ENCODE measurements around the gene CRPPA. TPM values are rescaled to one million over a fixed set of nuclear protein-coding genes. Genes with fewer than 3 reads are reported as not detected.
"Not testable (repeated sequence)": the region's sequence is repeated elsewhere in the genome, so short reads cannot be mapped to it uniquely, and the experiment has no call there.

The CRPPA gene
- total RNA-seq, 1 experiment from 2014 or later = 4.4 TPM

- no peak for DNase-seq (ENCODE audit: low read depth in 1 of 2, low spot score in 2 of 2)
- Histone ChIP-seq H3K4me3 (no peak overlapping the region), H3K9me3 (replicated peaks) (peaks cover 39% of the 10 kb centered on the region), H3K27me3 (replicated peaks) (no peaks in the 10 kb centered on the region), H3K36me3 (peaks cover 16% of the 10 kb centered on the region), H3K27ac (no peak overlapping the region), H3K4me1 (replicated peaks) (no peaks in the 10 kb centered on the region)
Observed at GRCh38 chr7:16398146-16399017, 23.0 kb downstream of the CRPPA start.

GRCh38 chr7:16397501-16398145 is 23.7 kb downstream of the CRPPA start:
- H3K27ac ChIP-seq = no peak overlapping the region
- peaks cover 16% of the 10 kb centered on the region for H3K36me3 ChIP-seq
- no peaks in the 10 kb centered on the region for H3K27me3 ChIP-seq (replicated peaks)
- H3K4me3 ChIP-seq = no peak overlapping the region
- DNase-seq (ENCODE audit: low read depth in 1 of 2, low spot score in 2 of 2) = no peak
- H3K4me1 ChIP-seq (replicated peaks) = no peaks in the 10 kb centered on the region
- H3K9me3 ChIP-seq (replicated peaks) = peaks cover 36% of the 10 kb centered on the region

GRCh38 chr7:16396766-16397500 is 24.4 kb downstream of the CRPPA start:
- Histone ChIP-seq H3K27me3 (replicated peaks) (no peaks in the 10 kb centered on the region), H3K4me3 (no peak overlapping the region), H3K36me3 (peaks cover 16% of the 10 kb centered on the region), H3K27ac (no peak overlapping the region), H3K9me3 (replicated peaks) (peaks cover 36% of the 10 kb centered on the region), H3K4me1 (replicated peaks) (no peaks in the 10 kb centered on the region)
- no peak for DNase-seq (ENCODE audit: low read depth in 1 of 2, low spot score in 2 of 2)

DNA sequence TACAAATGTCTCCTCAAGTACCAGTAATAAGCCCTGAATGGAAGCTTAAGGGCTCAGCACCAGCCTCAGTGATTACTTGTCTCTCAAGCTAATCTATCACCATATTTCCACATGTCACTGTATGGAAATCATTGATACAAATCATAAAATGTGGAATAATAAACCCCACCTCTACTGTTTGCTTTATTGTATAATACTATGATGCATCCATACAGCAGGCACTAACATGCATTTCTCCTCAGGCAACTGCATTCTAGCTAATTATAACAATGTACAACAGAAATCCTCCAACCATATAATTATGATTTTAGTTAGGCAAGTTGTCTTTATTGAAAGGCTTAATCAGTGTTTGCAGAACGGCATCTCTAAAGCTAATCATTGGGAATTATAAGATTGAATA is 26.2 kb downstream of the CRPPA start:
- H3K36me3 ChIP-seq = peaks cover 11% of the 10 kb centered on the region
- no peak overlapping the region for H3K4me3 ChIP-seq
- DNase-seq (ENCODE audit: low read depth in 1 of 2, low spot score in 2 of 2) = no peak
- no peak overlapping the region for H3K27ac ChIP-seq
- peaks cover 35% of the 10 kb centered on the region for H3K9me3 ChIP-seq (replicated peaks)
- no peaks in the 10 kb centered on the region for H3K4me1 ChIP-seq (replicated peaks)
- H3K27me3 ChIP-seq (replicated peaks) = no peaks in the 10 kb centered on the region

DNA sequence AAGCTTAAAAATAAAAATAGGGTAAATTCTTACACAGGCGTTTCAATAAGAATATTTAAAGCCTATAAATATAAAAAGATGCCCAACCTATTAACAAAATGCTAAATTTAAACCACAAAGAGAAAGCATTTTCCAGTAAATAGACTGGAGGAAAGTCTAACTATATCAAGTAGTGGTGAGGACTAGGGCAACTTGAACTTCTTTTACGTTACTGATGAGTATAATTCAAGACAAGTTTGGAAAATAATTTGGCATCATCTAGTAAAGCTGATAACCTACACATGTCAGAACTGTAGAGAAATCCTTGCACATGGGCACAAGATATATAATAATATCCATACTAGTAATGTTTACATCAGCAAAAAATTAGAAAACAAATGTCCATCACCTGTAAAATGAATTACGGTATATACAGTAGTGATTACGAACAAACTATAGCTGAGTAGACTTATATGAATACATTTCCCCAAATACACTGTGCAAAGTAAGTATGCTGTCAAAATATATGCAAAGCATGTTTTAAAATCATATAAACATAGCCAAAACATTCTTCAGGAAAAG is 27.4 kb downstream of the CRPPA start:
- no peak overlapping the region for H3K4me3 ChIP-seq
- H3K9me3 ChIP-seq (replicated peaks) = peaks cover 23% of the 10 kb centered on the region
- H3K27ac ChIP-seq = no peak overlapping the region
- no peaks in the 10 kb centered on the region for H3K27me3 ChIP-seq (replicated peaks)
- no peak for DNase-seq (ENCODE audit: low read depth in 1 of 2, low spot score in 2 of 2)
- H3K36me3 ChIP-seq = peaks cover 3% of the 10 kb centered on the region; the same call in 1 of the 2 replicates
- no peaks in the 10 kb centered on the region for H3K4me1 ChIP-seq (replicated peaks)

- no peak for DNase-seq (ENCODE audit: low read depth in 1 of 2, low spot score in 2 of 2)
- Histone ChIP-seq H3K4me1 (replicated peaks) (no peaks in the 10 kb centered on the region), H3K9me3 (replicated peaks) (peaks cover 17% of the 10 kb centered on the region), H3K27me3 (replicated peaks) (no peaks in the 10 kb centered on the region), H3K27ac (no peak overlapping the region), H3K36me3 (no peaks in the 10 kb centered on the region), H3K4me3 (no peak overlapping the region)
Observed at GRCh38 chr7:16392990-16393523, 28.3 kb downstream of the CRPPA start.

- H3K27me3 ChIP-seq (replicated peaks); H3K9me3 ChIP-seq (replicated peaks); DNase-seq (ENCODE audit: low read depth in 1 of 2, low spot score in 2 of 2); H3K4me1 ChIP-seq (replicated peaks); H3K27ac ChIP-seq; H3K4me3 ChIP-seq; H3K36me3 ChIP-seq: not testable (repeated sequence)
Observed at GRCh38 chr7:16383786-16384185, 37.6 kb downstream of the CRPPA start.

DNA sequence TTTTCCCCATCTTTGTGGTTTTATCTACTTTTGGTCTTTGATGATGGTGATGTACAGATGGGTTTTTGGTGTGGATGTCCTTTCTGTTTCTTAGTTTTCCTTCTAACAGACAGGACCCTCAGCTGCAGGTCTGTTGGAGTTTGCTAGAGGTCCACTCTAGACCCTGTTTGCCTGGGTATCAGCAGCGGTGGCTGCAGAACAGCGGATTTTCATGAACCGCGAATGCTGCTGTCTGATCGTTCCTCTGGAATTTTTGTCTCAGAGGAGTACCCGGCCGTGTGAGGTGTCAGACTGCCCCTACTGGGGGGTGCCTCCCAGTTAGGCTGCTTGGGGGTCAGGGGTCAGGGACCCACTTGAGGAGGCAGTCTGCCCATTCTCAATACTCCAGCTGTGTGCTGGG is 38.2 kb downstream of the CRPPA start:
- H3K9me3 ChIP-seq (replicated peaks); H3K27me3 ChIP-seq (replicated peaks); H3K36me3 ChIP-seq; H3K4me1 ChIP-seq (replicated peaks); H3K27ac ChIP-seq; DNase-seq (ENCODE audit: low read depth in 1 of 2, low spot score in 2 of 2); H3K4me3 ChIP-seq: not testable (repeated sequence)

Other genes starting within 250 kb of the CRPPA start
- gene SOSTDC1, start 44.2 kb upstream of the CRPPA start, total RNA-seq (2014; rRNA removed; shearing (Covaris generic)) = 0.25 and 3.0 TPM in 2 replicates
- not detected in 2 replicates for gene LRRC72, start 105.3 kb upstream of the CRPPA start, total RNA-seq (2014; rRNA removed; shearing (Covaris generic))
- gene ANKMY2, start 224.2 kb upstream of the CRPPA start, total RNA-seq (2014; rRNA removed; shearing (Covaris generic)) = 19.2 and 23.9 TPM in 2 replicates
- 78.6 and 97.0 TPM in 2 replicates for gene BZW2, start 224.6 kb upstream of the CRPPA start, total RNA-seq (2014; rRNA removed; shearing (Covaris generic))